Putamen (tissue), 1 donor: ENCODE data around the gene SOS2.
A peak's percentile ranks its signal among the peaks of the same experiment; 100 is the strongest.

ENCODE experiments used
- DNase-seq: peaks from one replicate; pipeline ENCODE4 v3.0.0-alpha.2; 2016; ENCODE audit warnings: low spot score

The SOS2 gene

GRCh38 chr14:50231475-50232275, at the start of gene SOS2:
Gene SOS2 (minus strand): TSS chr14:50231578. CDS start chr14:50231283, 295 bp downstream.
- DNase-seq, result peak; percentile 89

GRCh38 chr14:50272498-50272897, 41.1 kb upstream of the SOS2 start:
- no peak for DNase-seq

- peak; percentile 65 for DNase-seq
Observed at GRCh38 chr14:50270932-50271331, 39.6 kb upstream of the SOS2 start.

GRCh38 chr14:50265029-50265428, 33.7 kb upstream of the SOS2 start:
- no peak for DNase-seq

- no peak for DNase-seq
Observed at GRCh38 chr14:50263321-50263720, 31.9 kb upstream of the SOS2 start.

- DNase-seq, result no peak
Observed at GRCh38 chr14:50262865-50263264, 31.5 kb upstream of the SOS2 start.

GRCh38 chr14:50260511-50260910, 29.1 kb upstream of the SOS2 start:
- DNase-seq, result no peak

GRCh38 chr14:50260072-50260471, 28.7 kb upstream of the SOS2 start:
- no peak for DNase-seq

- no peak for DNase-seq
Observed at GRCh38 chr14:50257732-50258131, 26.4 kb upstream of the SOS2 start.

- no peak for DNase-seq
Observed at GRCh38 chr14:50254248-50254647, 22.9 kb upstream of the SOS2 start.

- DNase-seq, result no peak
Observed at GRCh38 chr14:50249136-50249775, 17.9 kb upstream of the SOS2 start.

- no peak for DNase-seq
Observed at GRCh38 chr14:50247245-50247644, 15.9 kb upstream of the SOS2 start.

- DNase-seq, result no peak
Observed at GRCh38 chr14:50242566-50243310, 11.4 kb upstream of the SOS2 start.

- no peak for DNase-seq
Observed at GRCh38 chr14:50242096-50242495, 10.7 kb upstream of the SOS2 start.

- DNase-seq, result no peak
Observed at GRCh38 chr14:50237427-50237826, 6.0 kb upstream of the SOS2 start.

- DNase-seq, result no peak
Observed at GRCh38 chr14:50233951-50234250, 2.5 kb upstream of the SOS2 start.

GRCh38 chr14:50233166-50233950, 2.0 kb upstream of the SOS2 start:
- DNase-seq, result no peak

- peak; percentile 16 for DNase-seq
Observed at GRCh38 chr14:50232276-50232642, 881 bp upstream of the SOS2 start.

GRCh38 chr14:50230701-50231474, 490 bp downstream of the SOS2 start:
- peak; percentile 40 for DNase-seq

GRCh38 chr14:50230401-50230700, 1.0 kb downstream of the SOS2 start:
- no peak for DNase-seq

- DNase-seq, result no peak
Observed at GRCh38 chr14:50229681-50230080, 1.7 kb downstream of the SOS2 start.

- DNase-seq, result no peak
Observed at GRCh38 chr14:50228313-50228712, 3.1 kb downstream of the SOS2 start.
